GM18499 (cell line): ENCODE results near the gene RFX2.
"Not testable (repeated sequence)": the region's sequence is repeated elsewhere in the genome, so short reads cannot be mapped to it uniquely, and the experiment has no call there.

ENCODE experiments used
- ATAC-seq: cut with Tn5 transposase; IDR thresholded peaks from one replicate; pipeline ENCODE4 v1.9.1; 2021; ENCODE audit warnings: moderate number of reproducible peaks; ENCODE audit not compliant: insufficient read depth, unreplicated experiment

Gene RFX2

GRCh38 chr19:5996102-5996501, 114.2 kb downstream of the RFX2 start:
- ATAC-seq, result no peak

GRCh38 chr19:5995606-5996005, 114.7 kb downstream of the RFX2 start:
- ATAC-seq, result no peak

- ATAC-seq, result no peak
Measured at GRCh38 chr19:5994405-5995165, 115.7 kb downstream of the RFX2 start.

GRCh38 chr19:5993648-5994358, 116.5 kb downstream of the RFX2 start:
- no peak for ATAC-seq

GRCh38 chr19:5993201-5993600, 117.1 kb downstream of the RFX2 start:
- ATAC-seq, result no peak

GRCh38 chr19:5992756-5993155, 117.5 kb downstream of the RFX2 start:
- no peak for ATAC-seq

- ATAC-seq, result no peak
Measured at GRCh38 chr19:5991244-5991838, 119.0 kb downstream of the RFX2 start.

GRCh38 chr19:5990289-5990797, 120.0 kb downstream of the RFX2 start:
- ATAC-seq, result no peak

GRCh38 chr19:5989388-5990074, 120.8 kb downstream of the RFX2 start:
- ATAC-seq, result no peak

- ATAC-seq, result no peak
Measured at GRCh38 chr19:5988517-5989387, 121.5 kb downstream of the RFX2 start.

GRCh38 chr19:5987077-5987818, 123.1 kb downstream of the RFX2 start:
- ATAC-seq, result no peak

- ATAC-seq, result not testable (repeated sequence)
Measured at GRCh38 chr19:5985837-5986236, 124.5 kb downstream of the RFX2 start.

- ATAC-seq, result no peak
Measured at GRCh38 chr19:5985098-5985783, 125.1 kb downstream of the RFX2 start.

GRCh38 chr19:5984600-5984999, 125.7 kb downstream of the RFX2 start:
- ATAC-seq, result no peak

GRCh38 chr19:5983367-5983955, 126.8 kb downstream of the RFX2 start:
- no peak for ATAC-seq

- ATAC-seq, result no peak
Measured at GRCh38 chr19:5978606-5979552, 131.4 kb downstream of the RFX2 start.
